Loucy (cell line): ENCODE data around the gene GPSM3.
"Not testable (repeated sequence)": the region's sequence is repeated elsewhere in the genome, so short reads cannot be mapped to it uniquely, and the experiment has no call there.

Source experiments
- H2AFZ ChIP-seq: fragments of 200-600 bp; sonication (generic); 2 replicates; pipeline ENCODE4 v1.6.0; 2016; ENCODE audit warnings: antibody characterized with exemption, mild to moderate bottlenecking, low read length, moderate library complexity
- H3F3A ChIP-seq: fragments of 200-600 bp; 2 replicates; pipeline ENCODE4 v1.6.0; 2016; ENCODE audit warnings: antibody characterized with exemption, low read depth, mild to moderate bottlenecking
- H3K27me3 ChIP-seq: fragments of 200-600 bp; sonication (generic); 2 replicates; pipeline ENCODE4 v1.6.1; 2014; ENCODE audit warnings: low read length, mild to moderate bottlenecking; ENCODE audit not compliant: insufficient read depth, poor library complexity, severe bottlenecking
- H3K36me3 ChIP-seq: fragments of 200-600 bp; sonication (generic); 2 replicates; pipeline ENCODE4 v1.6.1; 2016; ENCODE audit warnings: low read length; ENCODE audit not compliant: insufficient read depth
- H3K4me1 ChIP-seq: fragments of 200-600 bp; sonication (generic); 2 replicates; pipeline ENCODE4 v1.5.1; 2014; ENCODE audit warnings: low read length, mild to moderate bottlenecking; ENCODE audit not compliant: insufficient read depth, poor library complexity, severe bottlenecking
- H3K4me2 ChIP-seq: fragments of 200-600 bp; sonication (generic); 2 replicates; pipeline ENCODE4 v1.6.0; 2014; ENCODE audit warnings: antibody characterized with exemption, low read length, low read depth, mild to moderate bottlenecking; ENCODE audit not compliant: poor library complexity, severe bottlenecking
- H3K4me3 ChIP-seq: fragments of 200-600 bp; sonication (generic); 2 replicates; pipeline ENCODE4 v1.5.1; 2014; ENCODE audit warnings: low read length, mild to moderate bottlenecking, mixed read lengths; ENCODE audit not compliant: poor library complexity, severe bottlenecking
- H3K79me2 ChIP-seq: fragments of 200-600 bp; sonication (generic); 2 replicates; pipeline ENCODE4 v1.6.1; 2014; ENCODE audit warnings: low read length; ENCODE audit not compliant: insufficient read depth
- H3K9ac ChIP-seq: fragments of 200-600 bp; sonication (generic); 2 replicates; pipeline ENCODE4 v1.6.0; 2014; ENCODE audit warnings: mild to moderate bottlenecking, low read depth, low read length, moderate library complexity; ENCODE audit not compliant: poor library complexity, severe bottlenecking
- H3K9me2 ChIP-seq: fragments of 200-600 bp; sonication (generic); replicated peaks from 2 replicates; pipeline ENCODE4 v1.6.1; 2016; ENCODE audit warnings: low read depth, low read length, mixed read lengths
- H3K9me3 ChIP-seq: fragments of 200-600 bp; sonication (generic); 2 replicates; pipeline ENCODE4 v1.6.1; 2014; ENCODE audit warnings: mild to moderate bottlenecking, antibody characterized with exemption, low read length, low read depth; ENCODE audit not compliant: insufficient read depth
- H4K20me1 ChIP-seq: fragments of 200-600 bp; sonication (generic); 2 replicates; pipeline ENCODE4 v1.6.0; 2014; ENCODE audit warnings: antibody characterized with exemption, low read length, mild to moderate bottlenecking; ENCODE audit not compliant: insufficient read depth, poor library complexity, severe bottlenecking
- EZH2phosphoT487 ChIP-seq: fragments of 200-600 bp; IDR thresholded peaks from 2 replicates; pipeline ENCODE4 v1.6.1; 2018; ENCODE audit warnings: antibody characterized with exemption, mild to moderate bottlenecking, moderate library complexity, borderline replicate concordance
- TF ChIP-seq, protein P1 (sequence below): fragments of 200-600 bp; sonication (generic); conservative IDR thresholded peaks from 2 replicates; pipeline ENCODE4 v1.5.1; 2014; ENCODE audit warnings: mild to moderate bottlenecking, antibody characterized with exemption, low read length

The GPSM3 gene

DNA sequence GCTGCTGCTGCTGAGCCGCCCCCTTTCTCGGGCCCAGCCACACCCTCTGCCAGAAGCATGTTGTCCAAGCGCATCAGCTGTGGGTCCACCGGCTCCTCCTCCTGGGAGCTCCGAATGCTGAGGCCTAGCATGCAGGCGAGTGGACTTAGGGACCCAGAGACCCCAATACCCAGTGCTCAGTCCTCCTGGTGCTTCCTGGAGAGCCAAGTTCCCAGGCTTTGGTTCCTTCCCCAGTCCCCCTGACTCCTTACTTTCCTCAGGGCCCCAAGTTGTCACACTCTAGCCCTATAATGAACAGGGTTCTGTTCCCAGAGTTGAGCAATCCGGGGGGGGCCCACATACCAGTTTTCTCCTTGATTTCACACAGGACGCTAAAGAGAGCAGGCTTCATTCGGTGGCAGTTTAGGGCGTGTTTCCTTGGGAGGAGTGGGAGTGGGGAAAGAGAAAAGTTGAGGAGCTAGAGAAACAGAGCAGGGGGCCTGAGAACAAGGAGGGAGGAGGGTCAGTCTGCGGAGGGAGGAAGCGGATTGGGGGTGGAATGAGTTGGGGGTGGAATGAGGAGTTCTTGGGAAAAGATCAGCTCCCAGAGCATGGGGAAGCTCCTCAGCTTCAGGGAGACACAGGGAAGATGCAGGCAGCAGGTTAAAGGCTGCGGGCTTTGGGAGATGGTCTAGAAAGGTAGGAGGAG lies 3.9 kb downstream of the GPSM3 start:
- TF ChIP-seq EZH2phosphoT487: no peak
- TF ChIP-seq, protein P1, sequence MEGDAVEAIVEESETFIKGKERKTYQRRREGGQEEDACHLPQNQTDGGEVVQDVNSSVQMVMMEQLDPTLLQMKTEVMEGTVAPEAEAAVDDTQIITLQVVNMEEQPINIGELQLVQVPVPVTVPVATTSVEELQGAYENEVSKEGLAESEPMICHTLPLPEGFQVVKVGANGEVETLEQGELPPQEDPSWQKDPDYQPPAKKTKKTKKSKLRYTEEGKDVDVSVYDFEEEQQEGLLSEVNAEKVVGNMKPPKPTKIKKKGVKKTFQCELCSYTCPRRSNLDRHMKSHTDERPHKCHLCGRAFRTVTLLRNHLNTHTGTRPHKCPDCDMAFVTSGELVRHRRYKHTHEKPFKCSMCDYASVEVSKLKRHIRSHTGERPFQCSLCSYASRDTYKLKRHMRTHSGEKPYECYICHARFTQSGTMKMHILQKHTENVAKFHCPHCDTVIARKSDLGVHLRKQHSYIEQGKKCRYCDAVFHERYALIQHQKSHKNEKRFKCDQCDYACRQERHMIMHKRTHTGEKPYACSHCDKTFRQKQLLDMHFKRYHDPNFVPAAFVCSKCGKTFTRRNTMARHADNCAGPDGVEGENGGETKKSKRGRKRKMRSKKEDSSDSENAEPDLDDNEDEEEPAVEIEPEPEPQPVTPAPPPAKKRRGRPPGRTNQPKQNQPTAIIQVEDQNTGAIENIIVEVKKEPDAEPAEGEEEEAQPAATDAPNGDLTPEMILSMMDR: no peak
- peaks cover 11% of the 10 kb centered on the region for H4K20me1 ChIP-seq
- peak overlapping the region; percentile 91 for H3K4me3 ChIP-seq
- no peaks in the 10 kb centered on the region for H3K27me3 ChIP-seq
- H2AFZ ChIP-seq: no peak overlapping the region
- no peaks in the 10 kb centered on the region for H3K9me3 ChIP-seq
- peaks cover 40% of the 10 kb centered on the region for H3K4me1 ChIP-seq
- no peaks in the 10 kb centered on the region for H3F3A ChIP-seq
- peak overlapping the region; percentile 96 for H3K9ac ChIP-seq
- peaks cover 70% of the 10 kb centered on the region for H3K79me2 ChIP-seq
- H3K9me2 ChIP-seq: no peaks in the 10 kb centered on the region
- H3K4me2 ChIP-seq: peak overlapping the region; percentile 99
- H3K36me3 ChIP-seq: peaks cover 18% of the 10 kb centered on the region; the same call in 1 of the 2 replicates

DNA sequence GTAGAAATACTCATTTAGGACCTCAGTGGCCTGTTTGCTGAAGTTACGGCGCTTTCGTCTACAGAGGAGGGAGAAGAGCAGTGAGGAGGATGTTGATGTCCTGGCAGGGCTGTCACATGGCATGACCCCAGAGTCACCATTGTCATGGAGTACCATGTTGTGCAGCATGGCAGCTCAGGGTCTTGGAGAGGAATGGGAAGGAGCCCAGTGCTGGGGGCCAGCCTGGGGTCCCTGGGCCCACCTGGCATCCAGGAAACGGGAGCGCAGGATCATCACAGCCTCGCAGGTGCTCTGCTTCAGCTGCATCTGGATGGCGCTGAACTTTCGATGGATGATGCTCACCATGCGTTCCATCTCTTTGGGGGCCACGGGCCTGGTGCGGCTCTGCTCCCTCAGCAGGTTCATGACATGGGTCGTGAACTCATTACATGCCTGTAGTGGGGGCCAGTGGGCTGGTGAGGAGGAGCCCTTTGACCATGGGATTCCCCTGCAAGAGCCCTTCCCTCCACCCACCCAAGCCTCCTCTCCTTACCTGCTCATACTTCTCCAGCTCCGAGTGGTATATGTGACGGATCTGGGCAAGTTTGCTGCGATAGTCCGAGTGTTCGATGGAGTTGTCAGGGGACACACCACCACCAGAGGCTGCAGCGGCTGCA lies 4.6 kb downstream of the GPSM3 start:
- H3F3A ChIP-seq, H2AFZ ChIP-seq, H3K9me3 ChIP-seq, H3K9me2 ChIP-seq, H3K27me3 ChIP-seq: not testable (repeated sequence)
- H3K79me2 ChIP-seq: peaks cover 64% of the 10 kb centered on the region
- peaks cover 25% of the 10 kb centered on the region; the same call in 1 of the 2 replicates for H3K36me3 ChIP-seq
- peak overlapping the region; percentile 96 for H3K9ac ChIP-seq
- H4K20me1 ChIP-seq: peaks cover 11% of the 10 kb centered on the region
- peaks cover 33% of the 10 kb centered on the region for H3K4me1 ChIP-seq
- peak overlapping the region; percentile 99 for H3K4me2 ChIP-seq
- peak overlapping the region; percentile 91 for H3K4me3 ChIP-seq

DNA sequence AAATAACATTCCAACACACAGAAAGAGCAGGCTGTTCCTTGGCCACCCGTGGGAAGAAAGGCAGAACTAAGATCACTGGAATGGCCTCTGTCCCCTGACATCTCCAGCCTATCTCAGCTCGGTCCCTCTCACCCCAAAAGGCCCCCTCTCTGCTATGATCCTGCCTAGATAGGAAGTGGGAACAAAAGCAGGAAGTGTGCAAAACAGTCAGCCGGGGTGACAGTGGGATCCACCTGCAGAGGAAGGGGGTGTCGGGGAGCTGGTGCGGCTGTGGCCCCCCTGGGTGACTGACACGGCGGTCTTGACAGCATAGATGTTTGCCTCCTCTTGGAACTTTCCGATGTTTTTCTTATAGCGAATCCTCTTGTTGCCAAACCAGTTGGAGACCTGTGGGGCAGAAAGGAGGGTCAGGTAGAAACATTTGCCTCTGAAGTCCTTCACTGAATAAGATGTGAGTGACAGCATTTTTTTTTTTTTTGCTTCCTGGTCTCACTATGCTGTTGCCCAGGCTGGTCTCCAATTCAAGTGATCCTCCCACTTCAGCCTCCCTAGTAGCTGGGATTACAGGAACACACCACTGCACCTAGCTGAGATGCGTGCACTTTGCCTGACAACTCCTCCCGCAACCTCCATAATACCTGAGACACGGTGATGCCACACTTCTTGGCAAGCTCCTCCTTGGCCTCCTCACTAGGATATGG lies 5.3 kb downstream of the GPSM3 start:
- no peaks in the 10 kb centered on the region for H3K27me3 ChIP-seq

DNA sequence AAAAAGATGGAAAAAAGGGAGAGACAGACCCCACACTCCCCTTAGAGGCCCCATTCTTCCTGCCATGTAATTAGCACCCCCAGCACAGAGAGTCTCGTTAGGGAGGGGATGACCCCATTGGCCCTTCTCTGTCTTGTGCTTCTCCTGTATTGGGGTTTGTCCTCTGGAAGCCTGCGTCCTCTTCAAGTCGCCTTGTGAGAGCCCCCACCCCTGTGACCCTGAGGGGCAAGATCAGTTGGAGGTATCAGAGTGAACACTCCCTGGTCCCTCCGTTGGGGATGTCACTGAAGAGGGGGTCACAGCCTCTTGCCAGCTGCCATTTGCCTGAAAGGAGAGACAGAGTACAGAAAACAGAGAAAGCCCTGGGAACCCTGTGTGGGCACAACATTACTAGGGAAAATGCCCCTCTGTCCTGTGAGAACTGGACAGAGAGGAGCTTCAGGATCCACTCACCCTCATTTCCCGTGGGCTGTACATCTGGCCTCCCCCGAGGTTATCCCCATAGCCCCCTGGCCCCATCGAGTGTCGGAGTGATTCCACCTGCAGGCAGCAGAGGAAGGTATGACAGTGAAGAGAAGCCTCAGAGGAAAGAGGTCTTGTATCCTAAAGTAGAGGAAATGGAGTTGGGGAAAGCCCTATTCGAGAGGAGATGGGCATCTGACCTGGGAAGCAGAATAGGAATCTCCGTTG lies 6.1 kb downstream of the GPSM3 start:
- Histone ChIP-seq H4K20me1 (peaks cover 11% of the 10 kb centered on the region), H3K9ac (peak overlapping the region; percentile 22), H3K36me3 (peaks cover 28% of the 10 kb centered on the region; the same call in 1 of the 2 replicates), H3K4me1 (peaks cover 19% of the 10 kb centered on the region), H3K79me2 (peaks cover 52% of the 10 kb centered on the region)
- H3K9me3 ChIP-seq, H3F3A ChIP-seq, H2AFZ ChIP-seq, H3K4me3 ChIP-seq, H3K4me2 ChIP-seq, H3K27me3 ChIP-seq, H3K9me2 ChIP-seq: not testable (repeated sequence)

More for the DNA sequence above, 5.3 kb downstream of the GPSM3 start:
- Histone ChIP-seq H2AFZ (no peak overlapping the region), H3K36me3 (peaks cover 28% of the 10 kb centered on the region; the same call in 1 of the 2 replicates), H3K9me3 (no peaks in the 10 kb centered on the region), H3K4me3 (no peak overlapping the region), H3K9ac (peak overlapping the region; percentile 22), H3K4me1 (peaks cover 27% of the 10 kb centered on the region), H4K20me1 (peaks cover 11% of the 10 kb centered on the region), H3K9me2 (no peaks in the 10 kb centered on the region), H3F3A (no peaks in the 10 kb centered on the region), H3K79me2 (peaks cover 57% of the 10 kb centered on the region), H3K4me2 (peak overlapping the region; percentile 99)
- TF ChIP-seq EZH2phosphoT487: no peak
- TF ChIP-seq, protein P1: no peak

DNA sequence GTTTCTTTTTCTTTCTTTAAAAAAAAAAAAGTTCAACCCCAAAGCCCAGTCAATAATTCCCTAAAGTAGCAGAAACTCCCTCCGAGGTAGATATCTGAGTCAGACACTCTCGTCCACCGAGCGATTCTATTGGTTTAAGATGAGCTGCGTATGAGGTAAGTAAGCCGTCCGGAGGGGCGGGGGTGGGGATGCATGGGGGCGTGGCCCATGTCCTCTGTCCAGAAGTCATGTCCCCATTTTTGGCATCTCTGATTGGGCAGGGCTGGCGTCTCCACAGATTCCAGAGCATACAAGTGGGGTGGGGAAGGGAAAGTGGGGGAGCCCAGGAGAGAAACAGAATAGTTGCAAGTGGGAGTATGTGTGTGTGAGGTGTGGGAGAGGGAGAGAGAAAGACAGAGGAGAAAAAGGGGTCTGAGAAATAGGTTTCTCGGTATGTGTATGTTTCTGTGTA lies 6.7 kb downstream of the GPSM3 start:
- not testable (repeated sequence) for H3K9me3 ChIP-seq, H2AFZ ChIP-seq, H3K9ac ChIP-seq, H3F3A ChIP-seq, H3K4me3 ChIP-seq, H3K9me2 ChIP-seq, H3K27me3 ChIP-seq, H3K4me2 ChIP-seq
- Histone ChIP-seq H3K79me2 (peaks cover 52% of the 10 kb centered on the region), H4K20me1 (peaks cover 11% of the 10 kb centered on the region), H3K4me1 (peaks cover 13% of the 10 kb centered on the region), H3K36me3 (peaks cover 28% of the 10 kb centered on the region; the same call in 1 of the 2 replicates)
